Dedifferentiated amniotic fluid mesenchymal stem cell (primary cell): ENCODE results near the gene S100B.
"Not testable (repeated sequence)": the region's sequence is repeated elsewhere in the genome, so short reads cannot be mapped to it uniquely, and the experiment has no call there.

ENCODE experiments used
- DNase-seq: peaks from one replicate; pipeline ENCODE4 v3.0.0-alpha.2; 2016; ENCODE audit errors: extremely low spot score

Gene S100B

DNA sequence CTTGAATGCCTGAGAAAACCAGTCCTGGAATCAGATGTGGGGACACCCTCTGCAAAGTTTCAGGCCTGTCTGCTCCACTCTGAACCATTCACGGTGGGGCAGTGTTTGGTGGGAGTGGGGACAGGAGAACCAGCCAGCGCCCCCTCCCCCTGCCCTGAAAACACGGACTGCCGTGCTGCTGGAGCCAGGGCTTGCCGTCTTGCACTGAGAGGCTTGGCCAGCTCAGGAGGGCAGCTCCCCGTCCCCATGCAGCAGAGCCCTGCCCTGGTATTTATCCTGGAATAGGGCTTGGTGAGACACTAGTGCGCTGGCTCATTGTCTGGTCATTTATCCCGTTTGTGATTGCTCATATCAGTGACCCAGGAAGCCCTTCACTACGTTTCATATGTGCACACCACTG lies 3.9 kb downstream of the S100B start:
- no peak for DNase-seq

DNA sequence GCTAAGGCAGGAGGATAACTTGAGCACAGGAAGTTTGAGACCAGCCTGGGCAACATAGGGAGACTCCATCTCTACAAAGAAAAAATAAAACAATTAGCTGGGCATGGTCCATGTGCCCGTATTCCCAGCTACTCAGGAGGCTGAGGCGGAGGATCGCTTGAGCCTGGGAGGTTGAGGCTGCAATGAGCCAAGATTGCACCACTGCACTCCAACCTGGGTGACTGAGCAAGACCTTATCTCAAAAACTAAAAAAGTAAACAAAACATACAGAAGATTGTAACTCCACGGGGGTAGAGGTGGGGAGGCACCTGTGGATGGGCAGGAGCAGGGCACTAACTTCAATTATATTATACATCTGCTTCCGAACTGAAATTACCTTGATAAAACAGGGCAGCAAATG lies 4.6 kb downstream of the S100B start:
- DNase-seq = no peak

GRCh38 chr21:46598581-46599572 lies 6.0 kb downstream of the S100B start:
- DNase-seq = peak; percentile 66

DNA sequence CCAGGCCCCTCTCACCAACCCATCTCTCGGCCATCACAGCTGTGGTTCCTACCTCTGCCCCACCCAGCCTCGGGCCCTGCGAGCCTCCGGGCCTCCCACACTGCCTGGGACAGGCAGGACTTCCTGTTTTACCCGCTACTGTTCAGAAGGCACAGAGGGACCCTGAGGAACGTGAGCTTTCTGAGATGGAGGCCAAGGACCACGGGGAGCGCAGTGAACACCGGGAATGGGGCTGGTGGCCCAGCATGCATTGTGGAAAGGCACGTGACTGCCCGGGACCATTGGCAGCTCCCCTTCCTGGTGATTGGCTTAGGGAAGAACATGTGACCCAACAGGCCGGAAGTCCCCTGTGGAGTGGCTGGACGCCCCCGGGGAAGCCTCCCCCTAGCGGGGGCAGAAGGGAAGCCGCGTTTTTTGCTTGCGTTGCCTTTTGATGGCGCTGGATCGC lies 7.0 kb downstream of the S100B start:
- no peak for DNase-seq

GRCh38 chr21:46597031-46597430 lies 7.9 kb downstream of the S100B start:
- no peak for DNase-seq

DNA sequence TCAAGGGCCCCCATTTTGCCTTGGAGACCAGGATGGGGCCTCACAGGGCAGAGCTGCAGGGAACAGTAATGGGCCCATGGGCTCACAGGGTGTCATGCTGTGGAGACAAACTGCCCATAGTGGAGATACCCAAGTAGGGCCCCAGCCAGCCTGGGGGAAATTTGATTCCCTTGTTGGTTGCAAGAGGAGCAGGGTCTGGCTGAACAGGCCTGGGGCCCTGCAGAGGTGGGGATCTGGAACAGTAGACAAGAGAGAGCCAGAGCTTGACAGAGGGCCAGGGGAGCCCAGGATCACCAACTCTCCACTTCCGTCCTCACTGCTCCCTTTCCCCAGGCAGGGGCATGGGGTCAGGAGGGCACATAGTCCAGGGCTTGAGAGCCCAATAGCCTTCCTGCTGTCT lies 8.7 kb downstream of the S100B start:
- DNase-seq = peak; percentile 19

DNA sequence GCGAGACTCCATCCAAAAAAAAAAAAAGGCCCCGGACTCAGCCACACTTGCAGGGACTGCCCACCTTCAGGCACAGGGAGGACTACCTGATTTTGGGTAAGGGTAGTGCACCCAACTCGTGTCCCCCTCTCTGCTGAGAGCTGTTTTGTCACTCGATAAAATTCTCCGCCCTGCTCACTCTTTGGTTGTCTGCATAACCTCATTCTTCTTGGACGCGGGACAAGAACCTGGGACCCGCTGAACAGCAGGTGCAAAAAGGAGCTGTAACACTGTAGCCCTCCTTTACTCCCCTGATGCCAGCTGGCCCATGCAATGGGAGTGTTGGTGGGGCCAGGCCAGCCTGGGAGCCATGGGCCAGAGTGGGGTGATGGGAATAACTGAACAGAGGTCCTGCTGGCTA lies 10.6 kb downstream of the S100B start:
- DNase-seq = no peak

DNA sequence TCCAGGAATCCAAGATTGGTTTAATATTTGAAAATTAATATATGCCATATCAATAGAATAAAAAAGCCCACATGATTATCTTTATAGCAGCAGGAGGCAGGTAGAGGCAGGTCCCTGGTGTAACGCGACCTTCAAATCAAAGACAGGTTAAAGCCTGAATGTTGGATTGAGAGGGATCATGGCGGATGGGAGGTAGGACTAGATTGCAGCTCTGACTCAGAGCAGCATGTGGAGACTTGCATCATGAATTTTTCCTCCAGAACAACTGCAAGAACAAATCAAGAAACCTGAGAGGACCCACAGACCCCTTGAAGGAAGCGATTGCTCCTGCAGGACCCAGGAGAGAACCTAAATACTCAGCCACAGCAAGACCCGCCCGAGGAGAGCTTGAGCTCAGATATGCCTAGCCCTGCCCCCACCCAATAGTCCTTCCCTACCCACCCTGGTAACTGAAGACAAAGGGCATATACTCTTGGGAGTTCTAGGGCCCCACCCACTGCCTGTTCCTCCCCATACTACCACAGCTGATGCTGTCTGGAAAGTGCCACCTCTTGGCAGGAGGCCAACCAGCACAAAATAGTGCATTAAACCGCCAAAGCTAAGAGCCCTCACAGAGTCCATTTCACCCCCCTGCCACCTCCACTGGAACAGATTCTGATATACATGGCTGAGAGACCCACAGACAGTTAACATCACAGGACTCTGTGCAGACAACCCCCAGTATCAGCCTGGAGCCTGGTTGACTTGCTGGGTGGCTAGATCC lies 19.5 kb downstream of the S100B start:
- no peak for DNase-seq

DNA sequence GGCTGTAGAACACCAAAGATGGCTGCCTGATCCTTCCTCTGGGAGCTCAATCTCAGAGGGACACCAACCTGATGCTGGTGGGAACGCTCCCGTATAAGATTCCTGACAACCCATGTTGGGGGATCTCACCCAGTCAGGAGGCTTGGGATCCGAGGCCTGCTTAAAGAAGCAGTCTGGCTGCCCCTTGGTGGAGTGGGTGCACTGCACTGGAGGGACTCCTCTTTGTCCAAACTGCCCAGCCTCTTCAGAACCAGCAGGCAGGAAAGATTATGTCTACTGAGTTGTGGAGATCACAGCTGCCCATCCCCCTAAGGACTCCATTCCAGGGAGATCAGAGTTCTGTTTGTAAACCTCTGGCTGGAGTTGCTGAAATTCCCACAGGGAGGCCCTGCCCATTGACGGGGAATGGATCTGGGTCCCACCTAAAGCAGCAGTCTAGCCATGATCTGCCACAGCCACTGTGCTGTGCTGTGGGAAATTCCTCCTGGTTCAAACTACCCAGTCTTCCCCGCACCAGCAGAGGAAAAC lies 23.0 kb downstream of the S100B start:
- no peak for DNase-seq

DNA sequence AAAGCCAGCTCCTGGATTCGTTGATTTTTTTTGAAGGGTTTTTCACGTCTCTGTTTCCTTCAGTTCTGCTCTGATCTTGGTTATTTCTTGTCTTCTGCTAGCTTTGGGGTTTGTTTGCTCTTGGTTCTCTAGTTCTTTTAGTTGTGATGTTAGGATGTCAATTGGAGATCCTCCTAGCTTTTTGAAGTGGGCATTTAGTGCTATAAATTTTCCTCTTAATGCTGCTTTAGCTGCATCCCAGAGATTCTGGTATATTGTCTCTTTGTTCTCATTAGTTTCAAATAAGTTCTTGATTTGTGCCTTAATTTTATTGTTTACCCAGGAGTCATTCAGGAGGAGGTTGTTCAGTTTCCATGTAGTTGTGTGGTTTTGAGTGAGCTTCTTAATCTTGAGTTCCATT lies 25.5 kb downstream of the S100B start:
- DNase-seq = not testable (repeated sequence)

DNA sequence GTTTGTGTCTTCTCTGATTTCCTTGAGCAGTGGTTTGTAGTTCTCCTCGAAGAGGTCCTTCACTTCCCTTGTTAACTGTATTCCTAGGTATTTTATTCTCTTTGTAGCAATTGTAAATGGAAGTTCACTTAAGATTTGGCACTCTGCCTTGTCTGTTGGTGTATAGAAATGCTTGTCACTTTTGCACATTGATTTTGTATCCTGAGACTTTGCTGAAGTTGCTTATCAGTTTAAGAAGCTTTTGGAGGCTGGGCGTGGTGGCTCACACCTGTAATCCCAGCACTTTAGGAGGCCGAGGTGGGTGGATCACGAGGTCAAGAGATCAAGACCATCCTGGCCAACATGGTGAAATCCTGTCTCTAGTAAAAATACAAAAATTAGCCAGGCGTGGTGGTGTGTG lies 27.1 kb downstream of the S100B start:
- DNase-seq = not testable (repeated sequence)

- no peak for DNase-seq
These were observed 32.0 kb downstream of the S100B start for GRCh38 chr21:46572850-46573249.

GRCh38 chr21:46570631-46571030 lies 34.3 kb downstream of the S100B start:
- DNase-seq = no peak

GRCh38 chr21:46570119-46570518 lies 34.8 kb downstream of the S100B start:
- DNase-seq = no peak

- no peak for DNase-seq
These were observed 35.8 kb downstream of the S100B start for GRCh38 chr21:46569081-46569480.

DNA sequence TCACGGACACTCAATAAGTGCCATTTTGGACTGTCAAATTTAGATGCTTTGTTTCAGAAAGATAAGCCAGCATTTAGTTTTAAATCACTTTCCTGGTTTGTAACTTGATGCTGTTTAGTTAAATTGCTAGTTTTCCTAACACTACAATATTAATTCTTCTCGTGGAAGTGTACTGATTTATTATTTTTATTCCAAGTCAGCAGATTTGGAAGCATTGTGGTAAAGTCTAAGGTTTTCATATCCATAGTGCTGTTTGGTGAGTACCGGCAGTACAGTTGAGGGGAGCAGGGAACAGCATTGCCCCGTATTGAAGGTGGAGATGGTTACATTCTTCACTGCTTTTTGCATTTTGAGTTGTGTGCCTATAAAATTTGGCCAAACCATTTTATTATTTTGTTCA lies 36.3 kb downstream of the S100B start:
- DNase-seq = no peak

DNA sequence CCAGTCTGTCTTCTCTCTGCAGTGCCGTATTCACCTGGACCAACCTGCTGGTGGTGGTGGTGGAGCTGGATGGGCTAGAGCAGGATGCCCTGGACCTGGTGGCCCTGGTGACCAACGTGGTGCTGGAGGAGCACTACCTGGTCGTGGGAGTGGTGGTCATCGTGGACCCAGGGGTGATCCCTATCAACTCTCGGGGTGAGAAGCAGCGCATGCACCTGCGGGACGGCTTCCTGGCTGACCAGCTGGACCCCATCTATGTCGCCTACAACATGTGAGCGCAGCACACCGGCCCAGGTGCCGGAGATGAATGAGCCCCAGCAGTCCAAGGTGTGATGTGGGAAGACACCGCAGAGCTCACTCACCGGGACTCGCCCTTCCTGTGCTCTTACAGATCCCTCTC lies 37.5 kb downstream of the S100B start:
- DNase-seq = no peak

- DNase-seq = no peak
These were observed 40.5 kb downstream of the S100B start for GRCh38 chr21:46564391-46564790.

DNA sequence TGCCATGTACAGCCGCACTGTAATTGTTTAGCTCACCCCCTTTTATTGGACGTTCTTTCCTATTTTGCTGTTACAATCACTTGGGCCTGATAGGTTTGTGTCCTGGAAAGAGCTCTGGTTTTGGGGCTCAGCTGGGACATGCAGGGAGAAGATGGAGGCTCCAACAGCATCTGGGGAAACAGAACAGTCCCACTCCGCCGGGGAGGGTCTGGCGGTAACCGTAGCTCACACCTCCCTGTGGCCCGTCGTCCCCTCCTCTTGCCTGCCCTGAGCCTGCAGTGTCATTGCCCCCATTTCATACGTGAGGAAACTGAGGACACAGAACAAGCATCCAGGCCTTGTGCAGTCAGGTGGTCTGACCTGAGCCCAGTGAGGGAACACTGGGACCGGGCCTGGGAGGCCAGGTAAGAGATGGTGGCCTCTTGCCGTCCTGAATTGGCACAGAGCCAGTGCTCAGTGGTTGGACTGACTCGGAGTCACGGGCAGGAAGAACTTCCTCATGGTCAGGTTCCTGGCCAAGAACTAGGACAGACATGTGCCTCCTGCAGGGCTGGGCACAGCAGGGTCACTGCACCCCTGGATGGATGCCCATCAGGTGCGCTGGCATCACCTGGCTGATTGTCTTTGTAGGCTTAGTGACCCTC lies 41.8 kb downstream of the S100B start:
- no peak for DNase-seq

GRCh38 chr21:46562472-46562871 lies 42.4 kb downstream of the S100B start:
- DNase-seq = no peak

DNA sequence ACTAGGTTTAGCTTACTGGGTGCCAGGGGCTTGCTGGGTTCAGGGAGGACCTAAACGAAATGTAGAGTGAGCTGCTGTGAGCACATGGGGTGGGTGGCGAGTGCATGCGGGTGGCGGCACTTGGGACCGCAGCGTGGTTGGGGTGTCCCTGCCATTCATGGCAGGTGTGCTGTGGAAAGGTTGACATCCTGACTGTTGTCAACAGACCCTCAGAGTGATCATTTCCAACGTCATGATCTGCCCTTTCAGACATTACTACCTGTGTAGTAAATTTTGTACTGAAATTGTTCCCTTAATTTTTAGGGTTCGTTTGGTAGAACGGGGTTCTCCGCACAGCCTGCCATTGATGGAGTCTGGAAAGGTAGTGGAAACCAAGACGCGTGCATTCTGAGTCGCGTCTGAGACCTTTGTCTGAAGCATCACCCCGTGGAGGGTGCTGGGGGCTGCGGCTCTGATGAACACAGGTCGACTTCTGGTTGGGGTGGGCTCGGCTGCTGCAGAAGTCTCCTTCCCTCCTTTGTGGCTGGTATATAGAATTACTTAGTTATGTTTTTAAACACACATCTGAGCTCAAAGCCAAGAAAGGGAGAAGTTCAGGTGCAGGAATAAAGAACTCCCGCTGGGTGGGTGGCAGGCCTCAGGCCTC lies 43.3 kb downstream of the S100B start:
- no peak for DNase-seq
